Measurements from ENCODE around the gene ZNF394.
"Not testable (repeated sequence)": the region's sequence is repeated elsewhere in the genome, so short reads cannot be mapped to it uniquely, and the experiment has no call there.

DNA sequence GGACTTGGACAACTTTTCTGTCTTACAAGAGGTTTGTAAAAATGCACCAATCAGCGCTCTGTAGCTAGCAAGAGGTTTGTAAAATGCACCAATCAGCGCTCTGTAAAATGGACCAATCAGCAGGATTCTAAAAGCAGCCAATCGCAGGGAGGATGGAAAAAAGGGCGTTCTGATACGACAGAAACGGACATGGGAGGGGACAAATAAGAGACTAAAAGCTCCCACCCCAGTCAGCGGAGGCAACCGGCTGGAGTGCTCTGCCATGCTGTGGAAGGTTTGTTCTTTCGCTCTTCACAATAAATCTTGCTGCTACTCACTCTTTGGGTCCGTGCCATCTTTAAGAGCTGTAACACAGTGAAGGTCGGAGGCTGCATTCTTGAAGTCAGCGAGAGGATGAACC is 1.2 kb upstream of the ZNF394 start:
- TF ChIP-seq, protein P1, sequence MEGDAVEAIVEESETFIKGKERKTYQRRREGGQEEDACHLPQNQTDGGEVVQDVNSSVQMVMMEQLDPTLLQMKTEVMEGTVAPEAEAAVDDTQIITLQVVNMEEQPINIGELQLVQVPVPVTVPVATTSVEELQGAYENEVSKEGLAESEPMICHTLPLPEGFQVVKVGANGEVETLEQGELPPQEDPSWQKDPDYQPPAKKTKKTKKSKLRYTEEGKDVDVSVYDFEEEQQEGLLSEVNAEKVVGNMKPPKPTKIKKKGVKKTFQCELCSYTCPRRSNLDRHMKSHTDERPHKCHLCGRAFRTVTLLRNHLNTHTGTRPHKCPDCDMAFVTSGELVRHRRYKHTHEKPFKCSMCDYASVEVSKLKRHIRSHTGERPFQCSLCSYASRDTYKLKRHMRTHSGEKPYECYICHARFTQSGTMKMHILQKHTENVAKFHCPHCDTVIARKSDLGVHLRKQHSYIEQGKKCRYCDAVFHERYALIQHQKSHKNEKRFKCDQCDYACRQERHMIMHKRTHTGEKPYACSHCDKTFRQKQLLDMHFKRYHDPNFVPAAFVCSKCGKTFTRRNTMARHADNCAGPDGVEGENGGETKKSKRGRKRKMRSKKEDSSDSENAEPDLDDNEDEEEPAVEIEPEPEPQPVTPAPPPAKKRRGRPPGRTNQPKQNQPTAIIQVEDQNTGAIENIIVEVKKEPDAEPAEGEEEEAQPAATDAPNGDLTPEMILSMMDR (IDR thresholded peaks at IDR 0.05) = not testable (repeated sequence)
- not testable (repeated sequence) for TF ChIP-seq SIN3A (IDR thresholded peaks at IDR 0.05; ENCODE audit: borderline replicate concordance, insufficient read depth, low read depth, low read length); POLR2AphosphoS5 (IDR thresholded peaks at IDR 0.05; ENCODE audit: low read depth, low read length)

Data from Panc1 (cell line).